A549 treated with AZD9567 at 1 μM for 4 hours (cell line): ENCODE results near the gene CSNK1E. TPM values are rescaled to one million over a fixed set of nuclear protein-coding genes. Genes with fewer than 3 reads are reported as not detected.

ENCODE experiments used
- total RNA-seq: library from RNA; stranded (reverse); fragments of 200-300 nt; extraction: Qiagen RNA extraction; gene quantifications from 5 replicates; pipeline ENCODE4 v1.2.3, GENCODE V29; 2022; ENCODE audit not compliant: insufficient read depth

Gene CSNK1E
- total RNA-seq = 62.6 to 100 TPM (median 97.0 TPM) in 5 replicates

GRCh38 chr22:38317122-38317994 is at the start of gene CSNK1E:
TSS of gene CSNK1E (minus strand) at chr22:38317433. CDS start at chr22:38314157, 3,276 bp downstream.

GRCh38 chr22:38272373-38273134 is 44.7 kb downstream of the CSNK1E start, which contains the start of gene TMEM184B:
TSS of gene TMEM184B (minus strand) at chr22:38273010. CDS start at chr22:38247961, 25,049 bp downstream.

Other genes starting within 250 kb of the CSNK1E start
- not detected in 5 replicates for gene SLC16A8, start 233.2 kb downstream of the CSNK1E start, total RNA-seq
- 2.6 to 6.9 TPM (median 6.2 TPM) in 5 replicates for gene BAIAP2L2, start 206.7 kb downstream of the CSNK1E start, total RNA-seq
- 3.2 to 5.0 TPM (median 3.7 TPM) in 4 of 5 replicates, not detected in the other for gene PLA2G6, start 135.6 kb downstream of the CSNK1E start, total RNA-seq
- gene MAFF, start 115.4 kb downstream of the CSNK1E start, total RNA-seq = 17.8 to 25.2 TPM (median 19.2 TPM) in 5 replicates
- gene TMEM184B, start 44.4 kb downstream of the CSNK1E start, total RNA-seq = 39.3 to 54.9 TPM (median 51.4 TPM) in 5 replicates
- 0.37 to 0.71 TPM (median 0.52 TPM) in 4 of 5 replicates, not detected in the other for gene KCNJ4, start 137.8 kb upstream of the CSNK1E start, total RNA-seq
- 16.2 to 22.1 TPM (median 19.3 TPM) in 5 replicates for gene KDELR3, start 150.7 kb upstream of the CSNK1E start, total RNA-seq
- 85.8 to 110 TPM (median 87.2 TPM) in 5 replicates for gene DDX17, start 188.9 kb upstream of the CSNK1E start, total RNA-seq